DMS 273 treated with DMSO at 0.1 percent for 48 hours (cell line): ENCODE measurements around the gene PSMD12.
"Not testable (repeated sequence)": the region's sequence is repeated elsewhere in the genome, so short reads cannot be mapped to it uniquely, and the experiment has no call there.

Source experiments
- DNase-seq: peaks from one replicate; lab custom pipeline; 2025; lab: John Stamatoyannopoulos, UW

Gene PSMD12

DNA sequence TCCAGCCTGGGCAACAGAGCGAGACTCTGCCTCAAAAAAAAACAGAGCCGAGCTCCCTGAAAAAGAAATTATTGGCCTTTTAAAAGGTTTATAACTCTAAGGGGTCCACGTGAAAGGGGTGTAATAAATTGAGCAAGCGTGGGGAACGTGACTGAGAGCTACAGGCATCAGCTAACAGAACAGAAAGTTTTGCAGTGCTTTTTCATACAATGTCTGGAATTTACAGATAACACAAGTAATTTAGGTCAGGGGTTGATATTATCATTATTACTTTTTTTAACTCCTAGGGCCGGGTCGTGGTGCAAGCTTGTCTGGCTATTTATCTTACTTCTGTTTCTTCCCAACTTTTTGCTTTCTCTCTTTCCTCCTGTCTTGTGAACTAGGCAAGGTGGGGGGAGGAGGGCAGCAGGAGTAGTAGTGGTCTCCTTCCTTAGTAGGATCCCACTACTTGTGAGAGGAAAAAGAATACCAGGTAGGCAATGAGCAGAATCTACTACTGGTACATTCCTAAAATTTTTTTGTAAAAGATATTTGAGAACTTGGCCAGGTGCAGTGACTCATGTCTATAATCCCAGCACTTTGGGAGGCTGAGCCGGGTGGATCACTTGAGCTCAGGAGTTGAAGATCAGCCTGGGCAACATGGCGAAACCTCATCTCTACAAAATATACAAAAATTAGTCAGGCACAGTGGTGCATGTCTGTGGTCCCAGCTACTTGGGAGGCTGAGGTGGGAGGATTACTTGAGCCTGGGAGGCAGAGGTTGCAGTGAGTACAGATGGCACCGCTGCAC is 60.7 kb downstream of the PSMD12 start:
- not testable (repeated sequence) for DNase-seq

DNA sequence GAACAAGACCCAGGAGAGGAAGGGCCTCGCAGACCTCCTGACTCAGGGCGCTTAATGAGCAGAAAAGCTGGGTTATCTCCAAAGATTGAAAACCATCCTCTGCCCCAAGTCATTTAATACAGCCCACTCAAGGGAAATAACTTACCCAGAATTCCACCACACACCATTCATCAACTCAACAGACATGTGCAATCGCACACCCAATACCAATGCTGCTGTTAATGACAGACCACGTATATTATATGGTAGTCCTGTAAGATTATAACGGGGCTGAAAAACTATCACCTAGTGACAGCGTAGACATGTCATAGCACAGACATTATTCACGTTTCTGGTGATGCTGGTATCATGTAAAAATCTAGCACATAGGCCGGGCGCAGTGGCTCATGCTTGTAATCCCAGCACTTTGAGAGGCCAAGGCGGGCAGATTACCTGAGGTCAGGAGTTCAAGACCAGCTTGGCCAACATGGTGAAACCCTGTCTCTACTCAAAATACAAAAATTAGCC is 68.9 kb downstream of the PSMD12 start:
- no peak for DNase-seq

DNA sequence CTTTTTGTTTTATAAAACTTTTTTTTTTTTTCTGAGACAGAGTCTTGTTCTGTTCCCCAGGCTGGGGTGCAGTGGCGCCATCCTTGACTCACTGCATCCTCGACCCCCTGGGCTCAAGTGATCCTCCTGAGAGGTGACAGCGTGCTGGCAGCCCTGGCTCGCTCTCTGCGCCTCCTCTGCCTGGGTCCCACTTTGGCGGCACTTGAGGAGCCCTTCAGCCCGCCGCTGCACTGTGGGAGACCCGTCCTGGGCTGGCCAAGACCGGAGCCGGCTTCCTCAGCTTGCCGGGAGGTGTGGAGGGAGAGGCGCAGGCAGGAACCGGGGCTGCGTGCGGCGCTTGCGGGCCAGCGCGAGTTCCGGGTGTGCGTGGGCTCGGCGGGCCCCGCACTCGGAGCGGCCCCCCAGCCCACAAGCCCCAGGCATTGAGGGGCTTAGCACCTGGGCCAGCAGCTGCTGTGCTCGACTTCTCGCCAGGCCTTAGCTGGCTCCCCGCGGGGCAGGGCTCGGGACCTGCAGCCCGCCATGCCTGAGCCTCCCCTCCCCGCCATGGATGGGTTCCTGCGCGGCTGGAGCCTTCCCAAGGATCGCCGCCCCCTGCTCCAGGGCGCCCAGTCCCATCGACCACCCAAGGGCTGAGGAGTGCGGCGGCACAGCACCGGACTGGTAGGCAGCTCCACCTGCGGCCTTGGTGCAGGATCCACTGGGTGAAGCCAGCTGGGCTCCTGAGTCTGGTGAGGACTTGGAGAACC is 71.8 kb downstream of the PSMD12 start:
- no peak for DNase-seq

DNA sequence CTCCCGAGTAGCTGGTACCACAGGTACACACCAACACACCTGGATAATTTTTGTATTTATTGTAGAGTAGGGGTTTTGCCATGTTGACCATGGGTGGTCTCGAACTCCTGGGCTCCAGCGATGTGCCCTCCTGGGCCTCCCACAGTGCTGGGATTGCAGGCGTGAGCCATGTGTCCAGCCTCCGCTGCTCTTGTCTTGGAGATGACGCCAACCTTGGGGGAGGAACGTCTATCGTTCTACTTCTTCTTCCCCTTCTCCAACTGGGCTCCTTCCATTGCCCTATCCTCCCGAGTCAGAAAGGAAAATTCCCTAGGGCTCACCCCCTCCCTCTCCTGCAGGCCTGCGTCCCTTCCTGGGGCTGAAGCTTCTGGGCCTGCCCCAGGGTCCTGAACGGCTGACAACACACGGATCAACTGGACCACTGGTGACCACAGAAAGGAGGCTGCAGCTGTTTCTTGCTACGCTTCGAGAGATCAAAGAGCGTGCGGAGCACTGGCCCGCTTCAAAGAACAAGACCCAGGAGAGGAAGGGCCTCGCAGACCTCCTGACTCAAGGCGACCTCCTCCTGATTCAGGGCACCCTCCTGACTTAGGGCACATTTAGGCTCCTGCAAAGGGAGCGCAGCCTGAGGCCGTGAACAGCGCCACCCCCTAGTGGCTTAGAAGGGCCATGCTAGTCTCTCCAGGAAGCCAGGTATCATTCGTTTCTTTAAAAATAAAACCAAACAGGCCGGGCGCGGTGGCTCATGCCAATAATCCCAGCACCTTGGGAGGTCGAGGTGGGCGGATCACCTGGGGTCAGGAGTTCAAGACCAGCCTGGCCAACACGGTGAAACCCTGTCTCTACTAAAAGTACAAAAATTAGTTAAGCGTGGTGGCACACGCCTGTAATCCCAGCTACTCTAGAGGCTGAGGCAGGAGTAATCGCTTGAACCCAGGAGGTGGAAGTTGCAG is 72.8 kb downstream of the PSMD12 start:
- DNase-seq: no peak

DNA sequence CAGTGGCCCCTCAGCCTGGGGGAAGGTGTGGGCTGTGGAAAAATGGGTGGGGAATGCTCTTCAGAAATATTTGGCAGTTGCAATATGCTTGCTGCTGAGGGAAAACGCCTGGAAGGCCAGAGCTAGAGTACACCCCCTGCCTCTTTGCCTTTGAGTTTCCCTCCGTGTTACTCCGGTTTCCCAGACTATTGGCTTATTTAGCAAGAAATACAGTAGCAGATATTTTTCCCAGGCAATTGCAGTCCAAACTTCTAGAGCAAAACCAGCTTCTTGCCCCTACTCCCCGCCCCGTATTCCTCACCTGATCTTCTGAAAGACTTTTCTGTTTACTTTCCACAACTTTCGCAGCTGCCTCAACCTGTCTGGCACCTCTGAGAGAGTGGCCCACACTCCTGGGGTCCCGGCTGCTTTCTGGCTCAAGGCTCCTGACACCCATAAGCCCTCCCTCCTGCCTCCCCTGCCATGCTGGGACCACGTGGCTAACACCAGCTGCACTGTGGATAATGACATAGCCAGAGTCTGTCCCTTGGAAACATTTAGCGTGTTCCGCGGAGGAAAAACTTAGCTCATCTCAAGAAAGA is 75.6 kb downstream of the PSMD12 start:
- DNase-seq: no peak

DNA sequence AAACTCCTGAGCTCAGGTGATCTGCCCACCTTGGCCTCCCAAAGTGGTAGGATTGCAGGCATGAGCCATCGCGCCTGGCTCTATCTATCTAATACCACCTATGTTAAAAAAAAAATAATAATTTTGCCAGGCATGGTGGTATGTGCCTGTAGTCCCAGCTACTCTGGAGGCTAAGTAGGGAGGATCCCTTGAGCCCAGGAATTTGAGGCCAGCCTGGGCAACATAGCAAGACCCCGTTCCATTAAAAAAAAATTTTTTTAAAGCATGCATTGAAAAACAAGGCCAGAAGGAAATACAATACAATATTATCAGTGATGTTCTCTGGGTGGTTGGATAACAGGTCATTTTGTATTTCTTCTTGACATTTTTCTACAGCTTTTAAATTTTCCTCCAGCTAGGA is 76.1 kb downstream of the PSMD12 start:
- DNase-seq: no peak

DNA sequence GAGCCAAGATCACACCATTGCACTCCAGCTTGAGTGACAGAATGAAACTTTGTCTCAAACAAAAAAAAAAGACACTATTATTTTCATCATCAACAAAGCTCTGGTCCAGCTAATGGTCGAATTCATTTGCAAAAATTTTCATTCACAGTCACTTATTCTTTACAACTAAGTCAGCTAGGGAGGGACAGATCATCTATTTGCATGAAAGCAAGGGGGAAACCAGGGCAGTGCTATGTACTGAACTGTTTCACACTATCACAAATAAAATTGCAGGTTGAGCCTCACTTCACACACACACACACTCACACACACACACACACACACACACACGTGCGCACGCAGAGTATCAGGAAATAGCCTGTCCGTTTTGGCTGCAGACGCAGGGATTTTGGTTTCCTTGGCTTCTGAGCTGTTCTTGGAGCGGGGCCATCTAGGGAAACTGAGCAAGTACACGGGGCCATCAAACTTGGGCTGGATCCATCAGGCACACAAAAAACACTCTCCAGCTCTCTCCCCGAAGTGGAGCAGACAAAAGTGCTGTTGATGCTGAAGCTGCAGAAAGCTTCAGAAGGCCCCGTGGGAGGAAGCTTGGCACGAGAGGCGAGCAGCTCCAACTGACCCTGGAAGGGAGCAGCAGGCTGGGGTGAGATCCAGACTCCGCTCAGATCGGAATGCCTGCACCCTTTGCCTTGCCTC is 77.0 kb downstream of the PSMD12 start:
- no peak for DNase-seq
